Neural cell (in vitro differentiated cells): Measurements from ENCODE around the gene NCAPD3.

Experiments
- RAD21 ChIP-seq: fragments of 450-650 bp; conservative IDR thresholded peaks from 2 replicates; pipeline ENCODE4 v1.6.1; 2014; ENCODE audit warnings: antibody characterized with exemption, mild to moderate bottlenecking, moderate library complexity
- TF ChIP-seq, protein P1 (sequence below): fragments of 450-650 bp; IDR thresholded peaks from 2 replicates; pipeline ENCODE4 v1.5.1; 2014; ENCODE audit warnings: antibody characterized with exemption, mild to moderate bottlenecking, moderate library complexity; ENCODE audit not compliant: poor library complexity, severe bottlenecking

DNA sequence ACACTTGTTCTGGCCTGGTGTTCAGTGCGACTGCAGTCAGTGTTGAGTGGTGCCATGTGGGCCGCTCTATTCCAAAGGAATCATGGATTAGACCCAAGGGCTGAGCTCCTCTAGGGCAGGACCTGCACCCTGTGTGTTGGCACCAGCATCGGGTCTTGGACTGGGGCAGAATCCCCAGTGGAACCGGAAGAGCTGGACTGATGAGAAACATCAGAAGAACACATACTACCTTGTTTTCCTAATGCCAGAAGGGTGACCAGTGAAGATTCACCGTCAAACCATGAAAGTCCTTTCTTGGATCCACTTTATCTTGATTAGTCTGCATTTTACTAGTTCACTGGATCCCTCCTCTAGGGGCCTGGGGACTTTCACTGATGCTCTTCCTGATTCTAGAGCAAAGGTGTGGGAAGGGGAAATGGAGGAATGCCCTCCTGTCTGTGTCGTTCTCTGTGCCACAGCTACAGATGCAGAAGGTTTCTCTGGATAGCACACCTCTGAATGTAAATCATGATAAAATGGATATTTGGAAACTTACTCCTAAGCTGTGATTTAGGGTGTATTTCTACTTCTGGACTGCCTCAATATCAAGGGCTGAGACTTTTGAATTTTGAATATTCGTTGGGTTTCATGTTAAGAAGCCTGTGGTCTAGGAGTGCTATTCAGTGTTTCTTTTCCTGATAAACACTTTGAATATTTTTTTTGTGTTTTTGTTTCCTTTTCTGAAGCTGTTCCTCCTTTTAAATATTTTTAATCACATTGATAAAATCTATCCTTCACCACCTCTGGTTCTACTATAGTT lies 41.4 kb upstream of the NCAPD3 start:
- TF ChIP-seq, protein P1, sequence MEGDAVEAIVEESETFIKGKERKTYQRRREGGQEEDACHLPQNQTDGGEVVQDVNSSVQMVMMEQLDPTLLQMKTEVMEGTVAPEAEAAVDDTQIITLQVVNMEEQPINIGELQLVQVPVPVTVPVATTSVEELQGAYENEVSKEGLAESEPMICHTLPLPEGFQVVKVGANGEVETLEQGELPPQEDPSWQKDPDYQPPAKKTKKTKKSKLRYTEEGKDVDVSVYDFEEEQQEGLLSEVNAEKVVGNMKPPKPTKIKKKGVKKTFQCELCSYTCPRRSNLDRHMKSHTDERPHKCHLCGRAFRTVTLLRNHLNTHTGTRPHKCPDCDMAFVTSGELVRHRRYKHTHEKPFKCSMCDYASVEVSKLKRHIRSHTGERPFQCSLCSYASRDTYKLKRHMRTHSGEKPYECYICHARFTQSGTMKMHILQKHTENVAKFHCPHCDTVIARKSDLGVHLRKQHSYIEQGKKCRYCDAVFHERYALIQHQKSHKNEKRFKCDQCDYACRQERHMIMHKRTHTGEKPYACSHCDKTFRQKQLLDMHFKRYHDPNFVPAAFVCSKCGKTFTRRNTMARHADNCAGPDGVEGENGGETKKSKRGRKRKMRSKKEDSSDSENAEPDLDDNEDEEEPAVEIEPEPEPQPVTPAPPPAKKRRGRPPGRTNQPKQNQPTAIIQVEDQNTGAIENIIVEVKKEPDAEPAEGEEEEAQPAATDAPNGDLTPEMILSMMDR: no peak
- no peak for TF ChIP-seq RAD21
